Large intestine (tissue), 3 donors: ENCODE measurements around the gene LMCD1. TPM values are rescaled to one million over a fixed set of nuclear protein-coding genes. Genes with fewer than 3 reads are reported as not detected.

Experiments
- DNase-seq, 2 donors: peaks; one replicate each; pipeline versions ENCODE4 v3.0.0 to v3.0.0-alpha.2; 2013
- H3K27ac ChIP-seq: one replicate; pipeline ENCODE4 v1.5.1; 2013; ENCODE audit warnings: low read length
- H3K27me3 ChIP-seq: 2 replicates; pipeline ENCODE4 v1.6.1; 2013; ENCODE audit warnings: low read length; ENCODE audit not compliant: control insufficient read depth, insufficient read depth
- H3K36me3 ChIP-seq: 2 replicates; pipeline ENCODE4 v1.6.1; 2013; ENCODE audit warnings: low read length; ENCODE audit not compliant: control insufficient read depth, insufficient read depth
- H3K4me1 ChIP-seq: one replicate; pipeline ENCODE4 v1.6.1; 2013; ENCODE audit warnings: low read length; ENCODE audit not compliant: control insufficient read depth, insufficient read depth
- H3K4me3 ChIP-seq: one replicate; pipeline ENCODE4 v1.5.1; 2013; ENCODE audit warnings: low read length
- H3K9me3 ChIP-seq: one replicate; pipeline ENCODE4 v1.6.1; 2013; ENCODE audit warnings: mild to moderate bottlenecking, low read depth, low read length, moderate library complexity; ENCODE audit not compliant: control insufficient read depth
- WGBS: methylation state at CpG from one replicate; pipeline ENCODE4 v1.1.5; 2013; ENCODE audit warnings: low lambda C conversion rate; ENCODE audit not compliant: insufficient coverage; 5-methylcytosine and 5-hydroxymethylcytosine counted together
- polyA plus RNA-seq: library from polyadenylated mRNA; unstranded; fragments of 120-200 nt; gene quantifications from one replicate; pipeline ENCODE4 v1.2.1, GENCODE V29; 2013

LMCD1 gene
- polyA plus RNA-seq, 1 donor = 14.4 TPM

DNA sequence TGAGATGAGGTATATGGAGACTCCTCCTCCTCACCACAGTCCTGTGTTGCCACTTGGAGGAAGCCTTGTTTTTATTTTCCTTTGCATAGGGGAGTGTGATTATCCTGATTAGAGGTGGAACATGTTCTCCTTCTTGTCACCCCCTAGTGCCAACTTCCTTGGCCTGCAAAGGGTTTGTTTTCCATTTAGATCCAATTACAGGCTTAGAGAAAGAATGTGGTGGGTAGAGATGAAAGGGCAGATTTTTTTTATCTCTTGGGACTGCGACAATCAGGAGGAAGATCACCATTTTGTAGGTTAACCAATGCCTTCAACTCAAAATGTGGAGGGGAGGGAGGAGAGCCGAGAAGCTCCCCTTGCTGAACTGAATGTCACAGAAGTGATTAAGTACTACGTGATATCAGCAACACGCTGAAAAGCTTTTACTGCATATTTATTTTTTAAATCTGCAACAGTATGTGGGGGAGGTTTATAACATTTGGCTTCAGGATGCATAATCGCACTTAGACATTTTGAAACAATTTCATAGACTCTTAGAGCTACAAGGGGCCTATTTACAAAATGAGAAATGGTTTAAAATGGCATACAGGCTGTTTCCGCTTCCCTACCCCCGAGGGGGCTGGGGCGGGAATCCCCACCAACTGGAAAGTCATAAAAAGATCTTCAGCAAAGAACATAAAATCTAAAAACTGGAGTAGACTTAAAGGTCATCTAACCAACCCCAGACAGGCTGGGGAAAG, 2.4 kb downstream of the LMCD1 start:
- Histone ChIP-seq H3K27ac (no peak overlapping the region), H3K27me3 (no peaks in the 10 kb centered on the region), H3K4me3 (no peak overlapping the region), H3K36me3 (no peaks in the 10 kb centered on the region), H3K4me1 (peaks cover 18% of the 10 kb centered on the region), H3K9me3 (no peaks in the 10 kb centered on the region)
- WGBS = no CpG with 5 or more reads among the region's 8 CpGs
- no peak for DNase-seq

DNA sequence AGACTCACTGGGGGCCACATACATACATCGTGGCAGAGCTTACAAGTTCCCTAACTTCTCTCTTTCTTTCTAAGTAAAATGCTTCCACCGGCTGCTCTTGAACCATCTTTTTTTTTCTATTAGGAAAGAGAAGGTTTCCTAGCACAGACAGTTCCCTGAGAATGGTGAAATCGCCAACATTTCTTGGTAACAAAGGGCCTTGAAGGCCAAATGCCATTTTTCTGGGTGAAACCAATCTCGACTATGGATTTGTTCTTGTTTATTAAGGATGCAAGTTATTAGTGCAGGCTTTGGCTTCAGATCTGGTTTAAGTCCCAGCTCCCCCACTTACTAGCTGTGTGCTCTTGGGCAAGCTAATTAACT, 3.0 kb downstream of the LMCD1 start:
- WGBS = 83% methylated on average over 1 of the region's 4 CpGs
- no peaks in the 10 kb centered on the region for H3K36me3 ChIP-seq
- no peaks in the 10 kb centered on the region for H3K27me3 ChIP-seq
- no peak overlapping the region for H3K27ac ChIP-seq
- no peaks in the 10 kb centered on the region for H3K9me3 ChIP-seq
- H3K4me3 ChIP-seq = no peak overlapping the region
- peaks cover 18% of the 10 kb centered on the region for H3K4me1 ChIP-seq
- no peak for DNase-seq

DNA sequence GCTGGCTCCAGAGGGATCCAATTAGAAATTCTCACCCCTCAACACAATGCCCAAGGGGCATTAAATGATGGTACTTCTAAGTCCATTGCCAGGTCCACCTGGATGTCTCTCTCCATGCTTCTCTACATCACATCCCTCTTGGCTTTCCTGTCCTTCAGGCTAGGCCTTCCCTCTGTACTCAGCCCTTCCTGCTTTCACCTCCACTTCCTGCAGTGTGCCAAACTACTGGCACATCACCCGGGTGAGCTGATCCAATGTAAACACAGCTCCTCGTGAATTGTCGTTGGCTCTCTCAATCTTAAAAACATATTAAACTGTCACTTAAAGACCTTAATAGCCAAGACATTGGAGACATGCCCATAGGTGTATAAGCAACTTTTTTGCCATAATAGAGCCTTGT, 4.0 kb downstream of the LMCD1 start:
- no peaks in the 10 kb centered on the region for H3K36me3 ChIP-seq
- WGBS = 40% methylated on average over 1 of the region's 3 CpGs
- H3K27ac ChIP-seq = no peak overlapping the region
- H3K27me3 ChIP-seq = no peaks in the 10 kb centered on the region
- H3K4me3 ChIP-seq = no peak overlapping the region
- peaks cover 14% of the 10 kb centered on the region for H3K4me1 ChIP-seq
- no peak for DNase-seq
- no peaks in the 10 kb centered on the region for H3K9me3 ChIP-seq

DNA sequence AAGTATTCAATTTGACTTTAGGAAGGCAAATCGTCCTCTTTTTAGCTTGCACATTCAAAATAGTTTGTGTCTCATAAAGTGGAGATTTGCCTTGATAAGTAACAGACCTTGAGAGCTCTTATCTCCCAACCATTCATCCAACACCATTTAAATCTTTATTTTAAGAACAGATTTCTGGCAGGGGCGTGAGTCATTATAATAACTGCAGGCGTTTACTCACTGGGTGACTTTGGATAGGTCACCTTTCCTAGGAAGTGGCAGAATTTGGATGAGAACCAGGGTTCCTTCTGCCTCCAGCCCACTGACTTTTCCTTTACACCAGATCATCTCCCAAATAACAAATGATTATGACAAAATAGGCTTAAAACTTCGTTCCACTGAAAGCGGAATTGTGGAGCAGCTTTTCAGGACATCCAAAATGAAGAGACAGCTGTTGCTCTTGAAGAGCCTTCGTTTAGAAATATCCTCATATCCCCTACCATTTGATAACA, 5.0 kb downstream of the LMCD1 start:
- Histone ChIP-seq H3K36me3 (no peaks in the 10 kb centered on the region), H3K9me3 (no peaks in the 10 kb centered on the region), H3K27me3 (no peaks in the 10 kb centered on the region), H3K27ac (no peak overlapping the region), H3K4me1 (peaks cover 10% of the 10 kb centered on the region), H3K4me3 (no peak overlapping the region)
- 80% methylated on average over 1 of the region's 6 CpGs for WGBS
- DNase-seq = no peak

DNA sequence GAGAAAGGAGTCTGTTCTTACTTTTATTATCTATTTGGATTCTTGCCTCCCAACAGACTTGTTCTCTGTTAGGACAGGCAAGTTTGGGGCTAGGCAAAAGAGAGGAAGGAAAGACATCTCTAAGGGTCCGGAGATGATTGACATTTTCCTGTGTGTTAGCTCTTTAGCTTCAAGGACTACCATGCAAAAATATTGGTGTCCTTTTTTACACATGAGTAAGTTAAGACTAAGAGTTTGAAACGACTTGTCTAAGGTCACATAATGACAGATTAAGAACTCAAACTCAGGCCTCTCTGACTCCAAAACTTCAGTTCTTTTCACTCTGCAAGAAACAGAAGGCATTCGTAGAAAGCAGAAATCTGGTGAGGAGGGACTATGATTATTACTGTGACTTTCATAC, 5.9 kb downstream of the LMCD1 start:
- Histone ChIP-seq H3K9me3 (no peaks in the 10 kb centered on the region), H3K27ac (no peak overlapping the region), H3K4me1 (peaks cover 6% of the 10 kb centered on the region), H3K36me3 (no peaks in the 10 kb centered on the region), H3K27me3 (no peaks in the 10 kb centered on the region), H3K4me3 (no peak overlapping the region)
- no CpG with 5 or more reads among the region's 3 CpGs for WGBS
- DNase-seq = no peak

DNA sequence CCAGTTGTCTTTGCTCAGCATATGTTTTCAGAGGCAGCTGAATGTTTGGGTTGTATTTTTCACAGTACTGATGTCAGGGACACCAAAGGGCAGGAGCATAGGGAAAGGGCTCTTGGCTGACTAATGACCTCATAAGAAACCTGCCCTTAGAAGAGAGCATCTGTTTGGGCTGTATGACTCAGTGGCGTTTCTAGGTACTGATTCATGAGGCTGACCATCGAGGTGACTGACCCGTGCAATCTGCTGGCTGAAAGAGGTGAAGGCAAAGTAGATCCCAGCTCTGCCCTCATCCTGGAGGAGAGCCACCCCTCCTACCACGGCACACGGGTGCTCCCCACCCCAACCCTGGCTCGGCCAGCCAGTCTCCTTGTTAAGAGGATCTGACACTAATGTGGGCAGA, 8.3 kb downstream of the LMCD1 start:
- Histone ChIP-seq H3K27me3 (no peaks in the 10 kb centered on the region), H3K36me3 (peaks cover 2% of the 10 kb centered on the region), H3K27ac (no peak overlapping the region), H3K4me3 (no peak overlapping the region), H3K9me3 (no peaks in the 10 kb centered on the region), H3K4me1 (no peaks in the 10 kb centered on the region)
- no peak for DNase-seq
- no CpG with 5 or more reads among the region's 6 CpGs for WGBS

DNA sequence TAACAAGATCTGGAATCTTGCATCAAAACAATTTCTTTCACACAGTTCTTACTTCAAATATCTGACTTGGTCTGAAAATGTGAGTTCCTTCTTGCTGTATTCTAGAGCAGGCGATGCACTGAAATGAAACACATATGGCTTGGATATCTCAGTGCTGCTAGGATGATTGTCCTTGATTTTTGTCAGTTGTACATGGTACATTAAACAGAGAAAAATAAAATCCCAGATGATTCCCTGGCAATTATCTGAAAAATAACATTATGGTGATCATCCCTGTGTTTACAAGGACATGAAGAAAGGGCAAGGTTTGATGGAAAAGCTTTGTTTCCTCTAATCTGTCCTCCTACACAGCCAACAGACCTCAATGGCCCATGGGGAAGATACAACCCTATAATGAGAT, 10.6 kb downstream of the LMCD1 start:
- Histone ChIP-seq H3K36me3 (peaks cover 2% of the 10 kb centered on the region), H3K9me3 (no peaks in the 10 kb centered on the region), H3K4me3 (no peak overlapping the region), H3K4me1 (no peaks in the 10 kb centered on the region), H3K27ac (no peak overlapping the region), H3K27me3 (no peaks in the 10 kb centered on the region)
- DNase-seq = no peak
- WGBS = no CpG with 5 or more reads among the region's 1 CpG

DNA sequence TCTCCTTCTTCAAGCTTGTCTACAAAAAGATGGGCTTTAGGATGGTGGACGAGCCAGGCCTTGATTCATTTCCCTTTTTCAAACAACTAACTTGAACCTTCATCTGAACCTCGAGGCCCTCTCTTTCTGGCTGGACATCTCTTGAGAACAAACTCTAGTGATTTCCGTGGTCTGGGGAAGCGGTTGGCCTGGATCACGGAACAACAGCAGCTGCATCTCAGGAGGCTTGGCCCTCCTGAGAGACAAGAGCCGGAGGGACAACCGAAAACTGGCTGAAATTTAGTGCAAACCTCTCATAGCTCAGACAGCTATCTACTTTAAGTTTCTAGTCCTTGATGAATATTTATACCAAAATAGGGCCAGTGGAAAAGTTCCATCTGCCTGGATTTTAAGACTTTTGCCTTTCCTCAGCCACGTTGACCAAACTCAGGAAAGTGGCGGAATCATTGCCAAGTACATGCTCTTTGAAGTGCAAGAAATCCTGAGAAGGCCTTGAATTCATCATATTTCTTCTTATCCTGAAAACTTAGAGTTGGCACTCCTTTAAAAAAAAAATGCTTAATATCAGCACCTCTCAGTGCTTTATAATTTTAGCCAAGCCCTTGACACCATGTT, 14.5 kb downstream of the LMCD1 start:
- H3K27me3 ChIP-seq = no peaks in the 10 kb centered on the region
- H3K4me1 ChIP-seq = no peaks in the 10 kb centered on the region
- 86% methylated on average over 1 of the region's 9 CpGs for WGBS
- H3K27ac ChIP-seq = no peak overlapping the region
- H3K4me3 ChIP-seq = no peak overlapping the region
- no peaks in the 10 kb centered on the region for H3K9me3 ChIP-seq
- H3K36me3 ChIP-seq = peaks cover 2% of the 10 kb centered on the region
- DNase-seq = no peak

DNA sequence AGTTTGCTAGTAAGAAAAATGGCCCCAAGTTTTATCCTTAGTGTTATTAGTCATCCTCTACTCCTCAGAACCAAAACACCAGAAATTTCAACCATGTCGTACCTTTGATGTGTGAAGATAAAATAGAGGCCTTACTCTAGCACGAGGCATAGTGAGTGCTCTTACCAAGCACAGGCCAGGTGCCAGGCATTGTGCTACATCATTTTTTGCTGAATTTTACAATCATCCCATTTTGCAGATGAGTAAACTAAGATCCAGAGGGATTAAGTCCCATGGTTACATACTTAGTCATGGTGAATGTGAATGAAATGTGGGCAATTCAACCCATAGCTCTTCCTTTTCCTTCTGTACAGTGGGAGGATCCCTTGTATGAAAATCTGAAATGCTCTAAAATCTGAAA, 15.2 kb downstream of the LMCD1 start:
- peaks cover 2% of the 10 kb centered on the region for H3K36me3 ChIP-seq
- H3K4me1 ChIP-seq = no peaks in the 10 kb centered on the region
- no peaks in the 10 kb centered on the region for H3K9me3 ChIP-seq
- no peak overlapping the region for H3K27ac ChIP-seq
- H3K27me3 ChIP-seq = no peaks in the 10 kb centered on the region
- no peak overlapping the region for H3K4me3 ChIP-seq
- DNase-seq = no peak
- WGBS = no CpG with 5 or more reads among the region's 2 CpGs

DNA sequence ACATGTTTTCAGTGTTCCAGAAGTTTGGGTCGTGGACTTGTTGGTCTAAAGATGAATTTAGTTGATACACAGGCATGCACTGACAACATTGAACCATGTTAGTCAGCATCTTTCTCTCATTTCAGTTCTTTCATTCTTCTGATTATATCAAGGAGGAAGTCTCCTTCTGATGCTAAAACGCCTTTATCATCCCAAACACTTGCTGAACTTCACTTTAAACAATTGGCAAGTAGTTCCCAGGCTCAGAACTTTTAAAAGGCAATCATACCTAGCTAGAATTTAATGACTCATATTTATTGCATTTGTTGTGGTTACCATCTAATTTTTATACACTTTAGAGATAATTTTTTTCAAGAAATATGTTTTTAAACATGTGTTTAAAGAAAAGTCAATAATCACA, 15.9 kb downstream of the LMCD1 start:
- no peak overlapping the region for H3K27ac ChIP-seq
- no peaks in the 10 kb centered on the region for H3K27me3 ChIP-seq
- no peaks in the 10 kb centered on the region for H3K4me1 ChIP-seq
- 56% methylated on average over 1 of the region's 2 CpGs for WGBS
- H3K9me3 ChIP-seq = no peaks in the 10 kb centered on the region
- DNase-seq = no peak
- H3K4me3 ChIP-seq = no peak overlapping the region
- H3K36me3 ChIP-seq = peaks cover 6% of the 10 kb centered on the region

DNA sequence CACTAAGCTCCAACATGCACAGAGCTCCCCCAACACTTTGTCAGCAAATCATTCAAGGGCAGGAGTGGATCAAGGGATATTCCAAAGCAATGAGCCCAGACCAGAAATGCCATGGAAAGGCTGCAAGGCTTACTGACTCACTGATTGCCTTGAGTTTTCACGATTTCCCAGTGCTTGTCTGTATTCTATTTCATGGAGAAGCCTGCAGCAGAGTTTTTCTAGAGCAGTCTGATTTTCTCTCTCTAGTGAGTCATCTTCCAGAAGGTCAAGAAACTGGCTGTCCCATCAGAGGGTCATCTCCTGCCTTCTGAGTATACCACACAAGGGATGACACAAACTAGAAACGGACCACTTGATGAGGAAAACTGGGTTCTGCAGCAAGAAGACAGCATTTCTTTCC, 16.5 kb downstream of the LMCD1 start:
- no peak overlapping the region for H3K4me3 ChIP-seq
- no peaks in the 10 kb centered on the region for H3K27me3 ChIP-seq
- H3K36me3 ChIP-seq = peaks cover 5% of the 10 kb centered on the region
- DNase-seq = no peak
- H3K4me1 ChIP-seq = no peaks in the 10 kb centered on the region
- WGBS = no CpG with 5 or more reads among the region's 2 CpGs
- no peaks in the 10 kb centered on the region for H3K9me3 ChIP-seq
- no peak overlapping the region for H3K27ac ChIP-seq
